Measurements from ENCODE around the gene STMND1.

Gene STMND1

DNA sequence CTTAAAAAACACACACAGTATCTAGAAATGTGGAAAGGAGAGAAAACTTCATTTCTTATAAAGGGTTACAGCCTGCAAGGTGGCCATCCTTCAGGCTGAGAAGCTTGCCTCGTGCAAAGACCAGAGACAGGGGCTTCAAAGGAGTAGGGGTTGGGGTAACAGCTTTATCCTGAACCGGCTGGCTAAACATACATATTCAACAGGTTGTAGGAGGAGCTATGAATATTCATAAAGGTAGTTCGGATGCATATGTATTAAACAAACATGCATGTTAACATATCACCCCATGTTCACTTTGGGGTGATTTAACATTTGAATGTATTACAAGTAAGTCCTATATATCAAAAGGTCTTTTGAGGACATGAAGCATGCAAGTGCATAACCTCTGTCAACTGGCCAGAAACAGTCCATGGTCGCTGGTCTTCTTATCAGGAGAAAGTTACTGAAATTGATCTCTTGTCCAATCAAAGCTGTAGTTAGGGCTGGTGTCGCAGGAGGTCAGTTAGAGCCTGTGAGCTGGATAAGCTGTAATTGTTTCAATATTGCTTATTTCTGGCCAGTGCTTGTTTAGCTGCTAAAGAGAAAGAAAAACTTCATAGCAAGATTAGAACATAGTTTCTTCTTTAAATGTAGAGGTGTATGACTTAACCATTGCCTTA is 2.3 kb upstream of the STMND1 start:
- no peak for DNase-seq

DNA sequence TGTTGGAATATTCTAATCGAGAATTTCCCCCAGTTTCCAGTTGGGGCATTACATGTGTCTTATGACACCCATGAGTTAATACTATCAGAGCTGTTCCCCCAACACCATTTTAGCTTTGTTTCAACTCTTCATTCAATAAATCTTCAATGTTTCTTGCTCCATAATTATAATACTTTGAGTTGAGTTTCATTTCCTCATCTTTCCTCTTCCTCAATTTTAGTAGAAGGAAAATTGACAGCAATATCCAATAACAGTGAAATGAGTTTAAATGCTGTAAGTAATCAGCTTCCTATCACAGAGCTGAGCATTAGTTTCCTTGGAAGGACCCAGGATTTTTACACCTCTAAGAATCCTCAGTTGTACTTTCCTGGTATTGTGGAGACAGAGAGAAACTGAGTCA is 1.0 kb upstream of the STMND1 start:
- no peak for DNase-seq

GRCh38 chr6:17102258-17102870 is 514 bp downstream of the STMND1 start:
- no peak for DNase-seq

- no peak for DNase-seq
Observed at GRCh38 chr6:17103715-17104114, 1.9 kb downstream of the STMND1 start.

DNA sequence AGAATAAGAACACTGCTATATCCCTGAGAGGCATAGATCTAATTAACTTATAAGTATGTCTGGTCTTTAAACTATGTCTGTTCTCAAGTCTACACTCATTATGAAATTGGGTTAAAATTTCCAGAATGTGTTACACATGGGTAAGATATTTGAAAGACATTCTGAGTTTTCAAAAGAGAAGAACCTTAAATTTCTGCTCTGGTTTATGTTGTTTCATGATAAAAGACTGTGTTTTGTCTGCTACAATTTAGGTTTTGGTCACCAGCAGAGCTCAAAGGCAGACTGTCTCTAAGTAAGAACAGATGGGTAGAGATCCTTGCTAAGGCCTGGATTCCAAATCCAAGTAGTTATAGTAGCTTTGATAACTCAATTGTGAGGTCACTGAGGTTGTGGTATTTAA is 6.0 kb downstream of the STMND1 start:
- no peak for DNase-seq

DNA sequence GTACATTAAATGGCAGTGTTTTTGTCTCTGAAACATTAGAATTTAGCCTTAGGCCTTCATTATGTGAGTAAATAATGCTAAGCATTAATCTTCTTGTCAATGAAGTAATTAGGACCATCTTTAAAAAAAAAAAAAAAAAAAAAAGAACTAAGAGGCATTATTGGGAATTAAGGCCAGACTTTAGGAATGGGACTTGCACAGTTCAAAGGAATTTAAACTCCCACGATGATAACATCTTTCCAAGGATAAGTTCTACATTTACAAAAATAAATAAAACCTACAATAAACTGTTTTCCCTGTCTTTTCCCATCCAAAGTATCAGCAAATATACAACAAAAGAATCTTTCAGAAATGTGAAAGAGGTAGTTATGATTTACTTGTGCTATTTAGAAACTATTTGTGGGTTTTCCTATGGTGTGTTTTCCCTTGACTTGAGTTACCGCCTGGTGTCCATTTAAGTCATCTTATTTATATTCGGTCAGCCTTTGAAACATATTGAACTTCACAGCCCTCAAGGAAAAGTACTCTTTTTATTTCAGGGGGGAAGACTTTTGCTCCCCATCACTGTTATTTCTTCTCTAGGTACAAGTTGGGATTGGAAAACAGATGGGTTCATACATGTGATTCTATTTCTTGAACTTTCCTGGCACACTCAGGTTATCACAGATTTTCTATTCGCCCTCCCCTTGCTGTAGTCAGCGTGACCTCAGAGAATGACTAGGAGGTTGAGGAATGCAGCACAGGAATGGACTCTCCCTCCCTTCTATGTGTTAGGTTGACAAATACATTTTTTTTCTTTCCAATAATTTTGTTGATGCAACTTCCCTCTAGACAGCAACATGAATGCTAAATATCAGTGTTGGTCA is 13.6 kb downstream of the STMND1 start:
- no peak for DNase-seq

GRCh38 chr6:17116117-17116440 is 14.2 kb downstream of the STMND1 start:
- no peak for DNase-seq

- DNase-seq = no peak
Observed at GRCh38 chr6:17120019-17120418, 18.2 kb downstream of the STMND1 start.

DNA sequence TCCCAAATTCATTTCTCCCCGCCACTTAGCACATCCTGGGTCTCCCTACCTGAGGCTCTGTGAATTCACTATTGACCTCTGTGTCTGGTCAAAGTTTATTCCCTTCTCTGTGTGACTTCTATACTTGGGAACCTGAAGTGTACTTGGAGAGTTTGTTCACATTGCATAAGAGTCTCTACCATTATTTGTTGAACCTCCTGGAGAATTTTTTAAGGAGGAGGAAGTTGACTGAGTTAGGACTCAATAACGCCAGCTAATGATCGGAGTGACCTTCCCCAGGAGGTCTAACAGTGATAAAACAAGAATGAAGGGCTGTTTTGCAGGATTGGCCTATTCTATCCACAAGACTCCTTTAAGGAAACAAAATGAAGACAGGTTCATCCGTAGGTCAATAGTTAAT is 23.6 kb downstream of the STMND1 start:
- DNase-seq = no peak

GRCh38 chr6:17130786-17131185 is 28.9 kb downstream of the STMND1 start:
- DNase-seq = no peak

DNA sequence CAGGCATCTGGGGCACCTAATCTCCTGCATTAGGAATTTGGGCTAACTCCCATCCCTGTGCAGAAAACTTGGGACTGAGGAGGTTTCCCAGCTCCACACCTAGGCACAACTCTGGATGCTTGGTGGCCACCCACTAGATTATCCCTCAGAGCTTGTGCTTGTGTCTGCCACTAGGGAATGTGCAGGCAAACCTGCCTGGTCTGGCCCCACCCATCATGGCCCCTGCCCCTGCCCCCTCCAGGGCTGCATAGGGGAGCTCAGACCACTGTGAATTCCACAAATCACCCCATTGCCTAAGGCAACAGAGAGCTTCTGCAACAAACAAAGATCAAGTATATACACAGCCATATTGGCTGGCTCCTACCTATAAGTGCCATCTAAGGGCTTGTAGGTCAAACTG is 31.1 kb downstream of the STMND1 start:
- DNase-seq = no peak

DNA sequence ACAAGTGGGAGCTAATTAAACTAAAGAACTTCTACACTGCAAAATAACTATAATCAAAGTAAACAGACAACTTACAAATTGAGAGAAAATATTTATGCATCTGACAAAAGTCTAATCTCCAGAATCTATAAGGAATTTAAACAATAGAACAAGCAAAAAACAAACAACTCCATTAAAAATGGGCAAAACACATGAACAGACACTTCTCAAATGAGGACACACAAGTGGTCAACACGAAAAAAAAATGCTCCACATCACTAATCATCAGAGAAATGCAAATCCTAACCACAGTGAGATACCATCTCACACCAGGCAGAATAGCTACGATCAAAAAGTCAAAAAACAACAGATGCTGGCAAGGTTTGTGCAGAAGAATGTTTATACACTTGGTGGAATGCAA is 36.2 kb downstream of the STMND1 start:
- no peak for DNase-seq

DNA sequence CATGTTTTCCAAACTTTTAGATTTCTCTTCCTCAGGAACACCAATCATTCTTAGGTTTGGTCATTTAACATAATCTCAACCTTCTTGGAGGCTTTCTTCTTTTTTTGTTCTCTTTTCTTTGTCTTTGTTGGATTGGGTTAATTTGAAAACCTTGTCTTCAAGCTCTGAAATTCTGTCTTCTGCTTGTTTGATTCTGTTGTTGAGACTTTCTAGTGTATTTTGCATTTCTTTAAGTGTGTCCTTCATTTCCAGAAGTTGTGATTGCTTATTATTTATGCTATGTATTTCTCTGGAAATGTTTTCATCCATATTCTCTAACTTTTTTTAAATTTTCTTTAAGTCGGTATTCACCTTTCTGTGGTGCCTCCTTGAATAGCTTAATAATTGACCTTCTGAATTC is 42.2 kb downstream of the STMND1 start:
- no peak for DNase-seq

GRCh38 chr6:17149571-17149970 is 47.7 kb downstream of the STMND1 start:
- no peak for DNase-seq

DNA sequence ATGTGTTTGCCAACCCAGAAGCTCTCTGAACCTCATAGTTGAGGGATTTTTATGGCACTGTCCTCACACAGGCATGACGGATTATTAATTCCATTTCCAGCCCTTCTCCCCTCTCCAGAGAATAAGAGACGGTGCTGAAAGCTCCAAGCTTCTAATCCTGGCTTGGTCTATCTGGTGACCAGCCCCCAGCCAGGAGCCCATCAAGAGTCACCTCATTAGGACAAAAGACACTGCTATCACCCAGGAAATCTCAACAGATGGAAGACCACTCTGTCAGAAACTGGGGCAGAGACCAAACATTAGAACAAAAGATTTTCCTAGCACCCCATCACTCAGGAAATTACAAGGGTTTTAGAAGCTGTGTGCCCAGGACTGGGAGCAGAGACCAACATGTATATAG is 48.2 kb downstream of the STMND1 start:
- no peak for DNase-seq

DNA sequence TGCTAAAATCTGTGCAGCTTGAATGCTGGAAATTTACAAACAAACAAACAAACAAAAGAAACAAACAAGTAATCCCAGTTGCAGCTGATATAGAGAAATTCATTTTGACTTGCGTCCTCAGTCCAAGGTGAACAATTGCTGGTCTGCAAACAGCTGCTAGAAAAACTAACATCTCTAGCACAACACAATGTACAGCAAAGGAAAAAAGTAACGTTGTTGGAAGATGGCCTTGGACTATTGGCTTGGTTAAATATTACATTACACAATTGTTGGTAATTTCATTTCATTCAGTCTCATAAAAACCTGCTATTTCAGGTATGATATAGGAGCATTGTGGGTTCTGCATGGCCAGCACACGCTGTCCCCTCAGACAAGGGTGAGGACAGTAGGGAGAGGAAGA is 50.0 kb downstream of the STMND1 start:
- no peak for DNase-seq

GRCh38 chr6:17152703-17153102 is 50.9 kb downstream of the STMND1 start:
- DNase-seq = no peak

DNA sequence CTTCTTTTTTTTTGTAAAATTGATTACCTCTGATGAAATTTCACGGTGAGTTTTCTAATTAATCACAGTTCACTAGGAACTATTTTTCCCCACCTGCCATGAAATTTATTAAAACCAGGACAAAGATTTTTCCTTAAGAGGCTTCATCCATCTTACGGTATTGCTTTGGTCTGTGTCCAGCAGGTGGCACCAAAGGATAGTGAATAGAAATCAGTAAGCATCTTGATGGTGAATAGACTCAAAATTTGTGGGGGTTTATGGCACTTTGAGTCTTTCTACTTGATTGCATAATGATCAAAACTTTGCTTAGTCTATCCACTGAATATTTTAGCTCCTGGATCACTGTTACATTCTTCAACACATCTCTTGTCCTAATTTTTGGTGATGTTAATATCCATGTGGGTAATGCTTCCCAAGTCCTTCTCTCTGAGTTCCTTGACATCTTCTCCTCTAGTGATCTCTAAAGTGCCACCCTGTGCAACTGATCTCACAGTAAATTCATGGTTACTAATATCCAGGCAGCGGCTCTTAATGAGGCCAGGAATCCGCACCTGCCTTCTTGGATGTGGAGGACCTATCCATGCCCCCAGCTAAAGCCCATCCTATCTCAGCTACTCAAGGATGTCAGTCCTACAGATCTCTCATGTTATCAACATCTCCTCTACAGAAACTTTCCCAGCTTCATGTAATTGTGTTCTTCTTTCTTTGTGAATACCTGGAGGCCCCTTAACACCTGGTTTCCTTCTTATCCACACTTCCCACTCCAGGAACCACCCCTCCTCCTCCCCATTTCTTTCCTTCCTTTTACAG is 54.5 kb downstream of the STMND1 start:
- DNase-seq = peak; percentile 78

DNA sequence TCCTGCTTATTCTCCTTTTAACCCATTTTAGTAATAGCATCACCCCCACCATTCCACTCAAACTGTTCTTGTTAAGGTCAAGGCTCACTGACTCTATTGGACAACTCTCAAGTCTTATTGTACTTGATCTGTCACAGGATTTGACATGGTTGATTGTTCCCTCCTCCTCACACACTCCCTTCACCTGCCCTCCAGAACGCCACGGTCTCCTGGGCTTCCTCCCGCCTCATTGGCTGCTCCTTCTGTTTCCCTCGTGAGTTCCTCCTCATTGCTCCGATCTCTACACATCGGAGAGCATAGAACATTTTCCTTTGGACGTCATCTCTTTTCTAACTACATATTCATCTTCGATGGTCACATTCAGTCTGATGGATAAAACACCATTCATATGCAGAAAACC is 55.1 kb downstream of the STMND1 start:
- no peak for DNase-seq

DNA sequence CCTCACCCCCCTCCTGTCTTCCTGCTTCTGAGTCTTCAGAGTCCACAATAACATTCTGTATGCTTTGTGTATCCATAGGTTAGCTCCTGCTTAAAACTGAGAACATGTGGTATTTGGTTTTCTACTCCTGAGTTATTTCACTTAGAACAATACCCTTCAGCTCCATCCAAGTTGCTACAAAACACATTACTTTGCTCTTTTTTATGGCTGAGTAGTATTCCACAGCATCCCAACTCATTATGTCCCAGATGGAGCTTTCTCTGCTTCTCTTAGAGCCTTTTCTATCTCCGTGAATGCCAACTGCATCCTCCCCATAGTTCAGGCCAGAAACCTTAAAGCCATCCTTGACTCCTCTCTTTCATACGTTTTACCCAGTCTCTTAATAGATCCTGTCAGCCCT is 55.8 kb downstream of the STMND1 start:
- no peak for DNase-seq

DNA sequence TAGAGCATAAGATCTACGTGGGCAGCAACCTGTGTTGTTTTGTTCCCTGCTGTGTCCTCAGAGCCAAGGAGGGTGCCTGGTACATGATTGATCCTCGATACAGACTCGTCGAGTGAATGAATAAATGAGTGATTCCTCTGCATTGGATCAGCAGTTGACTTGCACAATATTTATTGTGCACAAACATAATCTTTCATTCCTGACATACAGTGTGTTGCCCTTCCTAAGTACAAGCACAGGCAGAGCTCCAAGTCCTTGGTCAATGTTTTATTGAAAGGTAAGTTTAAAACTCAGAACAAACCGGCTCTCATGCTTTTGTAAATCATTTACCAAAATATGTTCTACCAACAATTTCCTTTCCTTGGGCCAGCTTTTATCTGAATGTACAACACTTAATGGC is 57.4 kb downstream of the STMND1 start:
- no peak for DNase-seq

- no peak for DNase-seq
Observed at GRCh38 chr6:17161076-17161475, 59.2 kb downstream of the STMND1 start.

DNA sequence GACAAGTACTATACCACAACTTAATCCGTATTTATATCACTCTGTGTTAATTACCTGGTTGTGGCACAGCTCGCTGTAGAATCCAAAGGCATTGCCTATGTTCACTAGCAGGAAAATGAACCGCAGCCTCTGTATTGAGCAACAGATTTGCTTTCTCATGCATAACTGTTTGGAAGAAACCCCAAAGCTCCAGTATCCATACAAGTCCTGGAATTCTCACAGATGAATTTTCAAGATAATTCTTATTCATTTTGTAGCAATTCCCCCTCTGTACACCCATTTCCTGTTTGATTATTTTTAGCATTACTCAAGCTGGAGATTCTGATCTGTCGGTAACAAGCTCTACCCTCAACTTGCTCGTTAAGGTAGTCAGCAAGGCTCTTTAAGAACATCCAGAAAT is 63.5 kb downstream of the STMND1 start:
- DNase-seq = no peak
